ENCODE measurements around the gene PRKG1. TPM values are rescaled to one million over a fixed set of nuclear protein-coding genes. Genes with fewer than 3 reads are reported as not detected.

Gene PRKG1
- total and polyA plus RNA-seq, 2 of the 8 experiments (the other 6 are each of a cell fraction or from before 2014, with no cell fraction given) = 4.2 to 15.2 TPM

GRCh38 chr10:51241461-51241860 is 167.2 kb downstream of the PRKG1 start:
- CTCF ChIA-PET (ENCODE audit: partially characterized antibody) = no interaction called here
- Histone ChIP-seq H3K4me2 (ENCODE audit: insufficient read depth in 1 of 2, low read depth in 2 of 2, low read length in 2 of 2) (no peak overlapping the region), H4K8ac (ENCODE audit: extremely low read depth, insufficient read depth, low read length) (no peak overlapping the region), H4K91ac (replicated peaks; ENCODE audit: insufficient read length, low read length) (no peak overlapping the region), H3K27ac (ENCODE audit: low read depth, low read length) (no peak overlapping the region), H2BK120ac (replicated peaks; ENCODE audit: low read depth, low read length) (no peak overlapping the region), H3K79me2 (ENCODE audit: control insufficient read depth in 1 of 2, insufficient read depth in 2 of 2, low read length in 2 of 2) (0 out of 4 replicates have a peak, but pooled peaks cover 0 to 7% of the 10 kb centered on the region in 2 experiments), H2BK20ac (ENCODE audit: low read length) (no peak overlapping the region), H3K9me3 (ENCODE audit: insufficient read depth in 2 of 2, low read depth in 1 of 2, low read length in 1 of 2) (no peaks in the 10 kb centered on the region), H3K9ac (replicated peaks in 1 of 4; ENCODE audit: extremely low read depth in 1 of 4, low read depth in 3 of 4, low read length in 3 of 4) (no peak overlapping the region), H2AFZ (ENCODE audit: low read length) (no peak overlapping the region), H3K27me3 (replicated peaks in 1 of 4; ENCODE audit: control insufficient read depth in 3 of 4, extremely low read depth in 1 of 4, insufficient read depth in 3 of 4, low read length in 3 of 4) (peaks cover 0 to 1% (median 0%) of the 10 kb centered on the region in 4 experiments; a peak in 1 of 7 replicates), H3K56ac (replicated peaks; ENCODE audit: insufficient read length, low read depth, low read length) (no peak overlapping the region), H2BK5ac (ENCODE audit: low read depth, low read length) (no peak overlapping the region), H2BK12ac (ENCODE audit: low read depth, low read length) (no peak overlapping the region), H2AK5ac (ENCODE audit: low read depth, low read length) (no peak overlapping the region), H3K4me1 (replicated peaks in 1 of 4; ENCODE audit: control insufficient read depth in 3 of 4, insufficient read depth in 4 of 4, low read length in 3 of 4) (peaks cover 2 to 12% (median 7%) of the 10 kb centered on the region in 4 experiments; a peak in 5 of 7 replicates), H3K14ac (ENCODE audit: insufficient read length) (no peak overlapping the region), H2BK15ac (ENCODE audit: low read length) (no peak overlapping the region), H3K23ac (ENCODE audit: insufficient read length) (no peak overlapping the region), H3K4me3 (ENCODE audit: extremely low read depth in 1 of 4, insufficient read depth in 2 of 4, low read depth in 3 of 4, low read length in 4 of 4) (no peak overlapping the region), H3K23me2 (ENCODE audit: low read depth, low read length) (no peaks in the 10 kb centered on the region), H3K36me3 (ENCODE audit: control insufficient read depth in 2 of 4, insufficient read depth in 4 of 4, low read length in 3 of 4) (no peaks in the 10 kb centered on the region), H4K5ac (ENCODE audit: insufficient read length, low read depth, low read length) (no peak overlapping the region), H3K4ac (replicated peaks; ENCODE audit: insufficient read length, low read depth, low read length) (no peak overlapping the region), H3K79me1 (ENCODE audit: low read depth, low read length) (no peaks in the 10 kb centered on the region), H3K18ac (ENCODE audit: extremely low read depth, low read length) (no peak overlapping the region), H4K20me1 (replicated peaks in 1 of 2; ENCODE audit: control insufficient read depth in 1 of 2, insufficient read depth in 2 of 2, low read length in 2 of 2) (no peaks in the 10 kb centered on the region)
- POLR2A ChIA-PET (ENCODE audit: partially characterized antibody) = no interaction called here
- 95% methylated on average over 1 of the region's 1 CpG; no CpG with 5 or more reads in 1 of the 2 experiments for WGBS, 2 experiments (ENCODE audit: extremely low coverage in 1 of 2, insufficient coverage in 1 of 2, insufficient read length in 1 of 2, insufficient replicate concordance in 2 of 2, low coverage in 1 of 2, low lambda C conversion rate in 2 of 2, missing lambda C conversion rate in 1 of 2)
- FAIRE-seq = no peak
- DNase-seq (ENCODE audit: low read depth in 1 of 2, low spot score in 2 of 2) = no peak
- TF ChIP-seq ZNF274 (IDR thresholded peaks at IDR 0.05; ENCODE audit: borderline replicate concordance, extremely low read depth, low read length) = no peak
- TF ChIP-seq ATF2 (IDR thresholded peaks at IDR 0.05; ENCODE audit: low read length) = no peak
- no peak for TF ChIP-seq SP2 (IDR thresholded peaks at IDR 0.05; ENCODE audit: low read length)
- no peak for TF ChIP-seq SIN3A (conservative IDR thresholded peaks at IDR 0.05 in 1 of 2, IDR thresholded peaks at IDR 0.05 in 1 of 2; ENCODE audit: low read depth in 1 of 2, low read length in 2 of 2)
- no peak for TF ChIP-seq E2F6 (IDR thresholded peaks at IDR 0.05)
- TF ChIP-seq NRF1 (IDR thresholded peaks at IDR 0.05; ENCODE audit: low read depth, low read length) = no peak
- TF ChIP-seq BCL11A (IDR thresholded peaks at IDR 0.05; ENCODE audit: low read depth in 2 of 2, low read length in 2 of 2) = no peak
- no peak for TF ChIP-seq KDM4A (IDR thresholded peaks at IDR 0.05; ENCODE audit: low read depth, low read length, severe bottlenecking)
- TF ChIP-seq EGR1 (IDR thresholded peaks at IDR 0.05; ENCODE audit: borderline replicate concordance, low read depth, low read length) = no peak
- no peak for TF ChIP-seq RXRA (IDR thresholded peaks at IDR 0.05; ENCODE audit: insufficient read depth, low read depth, low read length)
- no peak for TF ChIP-seq TBP (IDR thresholded peaks at IDR 0.05; ENCODE audit: low read depth, low read length)
- no peak for TF ChIP-seq MAX (IDR thresholded peaks at IDR 0.05)

Measured in H1 (cell line).